HG03342 (cell line): ENCODE data around the gene PKN3.
A peak's percentile ranks its signal among the peaks of the same experiment; 100 is the strongest.
"Not testable (repeated sequence)": the region's sequence is repeated elsewhere in the genome, so short reads cannot be mapped to it uniquely, and the experiment has no call there.

Source experiments
- ATAC-seq: cut with Tn5 transposase; IDR thresholded peaks from one replicate; pipeline ENCODE4 v1.9.1; 2021; ENCODE audit warnings: mild to moderate bottlenecking, moderate library complexity; ENCODE audit not compliant: unreplicated experiment

The PKN3 gene

GRCh38 chr9:128702445-128702948 lies at the start of gene PKN3:
Gene PKN3 (plus strand): TSS chr9:128702503. CDS start chr9:128702916, 413 bp downstream.
- peak; percentile 73 for ATAC-seq

GRCh38 chr9:128653908-128654307 lies 48.4 kb upstream of the PKN3 start:
- no peak for ATAC-seq

GRCh38 chr9:128654481-128654880 lies 47.8 kb upstream of the PKN3 start:
- no peak for ATAC-seq

- ATAC-seq, result peak; percentile 51
Measured at GRCh38 chr9:128656416-128657343, 45.6 kb upstream of the PKN3 start, which contains the start of gene DYNC2I2. Gene DYNC2I2 (minus strand): TSS chr9:128656847. CDS start chr9:128656726, 121 bp downstream.

GRCh38 chr9:128657344-128657704 lies 45.0 kb upstream of the PKN3 start:
- ATAC-seq, result no peak

- no peak for ATAC-seq
Measured at GRCh38 chr9:128657796-128658195, 44.5 kb upstream of the PKN3 start.

GRCh38 chr9:128666481-128666941 lies 35.8 kb upstream of the PKN3 start:
- not testable (repeated sequence) for ATAC-seq

- ATAC-seq, result no peak
Measured at GRCh38 chr9:128669786-128670185, 32.5 kb upstream of the PKN3 start.

GRCh38 chr9:128675382-128675781 lies 26.9 kb upstream of the PKN3 start:
- ATAC-seq, result no peak

GRCh38 chr9:128677794-128678193 lies 24.5 kb upstream of the PKN3 start:
- ATAC-seq, result no peak

GRCh38 chr9:128683340-128684064 lies 18.8 kb upstream of the PKN3 start:
- ATAC-seq, result no peak

- no peak for ATAC-seq
Measured at GRCh38 chr9:128684065-128684324, 18.3 kb upstream of the PKN3 start.

GRCh38 chr9:128684325-128685199 lies 17.7 kb upstream of the PKN3 start:
- no peak for ATAC-seq

GRCh38 chr9:128685636-128686489 lies 16.4 kb upstream of the PKN3 start:
- no peak for ATAC-seq

GRCh38 chr9:128687453-128687852 lies 14.8 kb upstream of the PKN3 start:
- no peak for ATAC-seq

- ATAC-seq, result peak; percentile 59
Measured at GRCh38 chr9:128688501-128689292, 13.6 kb upstream of the PKN3 start, which contains the start of gene SET. Gene SET (plus strand): TSS chr9:128689222. CDS start chr9:128689583, 361 bp downstream.

GRCh38 chr9:128689293-128689774 lies 13.0 kb upstream of the PKN3 start:
- peak; percentile 4 for ATAC-seq

GRCh38 chr9:128689820-128690683 lies 12.3 kb upstream of the PKN3 start:
- peak; percentile 1 for ATAC-seq
